Measurements from ENCODE around the gene AKT1. TPM values are rescaled to one million over a fixed set of nuclear protein-coding genes. Genes with fewer than 3 reads are reported as not detected.

AKT1 gene
- total RNA-seq, 1 donor: 188 TPM

DNA sequence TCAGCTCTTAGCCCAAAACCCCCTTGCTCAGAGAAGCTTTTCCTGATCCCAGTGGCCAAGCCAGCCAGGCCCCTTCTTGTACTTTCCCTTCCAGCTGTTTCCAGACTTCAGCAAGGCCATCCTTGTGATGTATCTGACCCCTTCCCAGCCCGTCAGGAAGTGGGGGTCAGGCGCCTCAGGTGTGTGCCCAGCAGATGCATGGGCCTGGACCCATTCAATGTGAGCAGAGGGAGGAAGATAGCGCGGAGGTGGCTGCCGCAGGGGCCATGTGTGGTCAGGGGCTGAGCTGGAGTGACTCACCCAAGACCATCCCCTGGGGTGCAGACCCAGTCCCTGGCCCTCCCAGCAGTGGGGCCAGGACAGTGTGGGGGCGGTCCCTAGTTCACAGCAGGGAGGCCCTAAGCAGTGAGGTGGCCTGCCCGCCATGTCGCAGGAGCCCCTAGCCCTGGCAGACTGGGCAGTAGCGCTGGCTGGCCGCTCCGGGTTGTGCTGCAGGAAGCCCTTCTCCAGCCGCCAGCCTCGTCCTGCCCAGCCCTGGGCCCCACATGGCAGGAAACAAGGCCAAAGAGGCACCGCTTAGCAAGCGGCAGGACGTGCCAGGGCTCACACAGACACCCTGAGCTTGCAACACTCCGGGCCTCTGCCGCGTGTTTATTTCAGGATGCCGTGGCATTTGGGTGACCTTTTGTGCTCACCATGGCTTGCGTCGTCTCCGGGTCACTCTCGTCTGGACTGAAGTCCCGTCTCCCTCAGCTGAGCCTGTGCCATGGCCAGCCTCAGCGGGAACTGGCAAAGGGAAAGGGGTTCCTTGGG, 59.5 kb downstream of the AKT1 start:
- H3K4me2 ChIP-seq (ENCODE audit: insufficient read depth, low read length): no peak overlapping the region
- H2AFZ ChIP-seq (ENCODE audit: low read length): peak overlapping the region; percentile 89
- no peak overlapping the region for H3K27ac ChIP-seq (ENCODE audit: low read depth, low read length)

DNA sequence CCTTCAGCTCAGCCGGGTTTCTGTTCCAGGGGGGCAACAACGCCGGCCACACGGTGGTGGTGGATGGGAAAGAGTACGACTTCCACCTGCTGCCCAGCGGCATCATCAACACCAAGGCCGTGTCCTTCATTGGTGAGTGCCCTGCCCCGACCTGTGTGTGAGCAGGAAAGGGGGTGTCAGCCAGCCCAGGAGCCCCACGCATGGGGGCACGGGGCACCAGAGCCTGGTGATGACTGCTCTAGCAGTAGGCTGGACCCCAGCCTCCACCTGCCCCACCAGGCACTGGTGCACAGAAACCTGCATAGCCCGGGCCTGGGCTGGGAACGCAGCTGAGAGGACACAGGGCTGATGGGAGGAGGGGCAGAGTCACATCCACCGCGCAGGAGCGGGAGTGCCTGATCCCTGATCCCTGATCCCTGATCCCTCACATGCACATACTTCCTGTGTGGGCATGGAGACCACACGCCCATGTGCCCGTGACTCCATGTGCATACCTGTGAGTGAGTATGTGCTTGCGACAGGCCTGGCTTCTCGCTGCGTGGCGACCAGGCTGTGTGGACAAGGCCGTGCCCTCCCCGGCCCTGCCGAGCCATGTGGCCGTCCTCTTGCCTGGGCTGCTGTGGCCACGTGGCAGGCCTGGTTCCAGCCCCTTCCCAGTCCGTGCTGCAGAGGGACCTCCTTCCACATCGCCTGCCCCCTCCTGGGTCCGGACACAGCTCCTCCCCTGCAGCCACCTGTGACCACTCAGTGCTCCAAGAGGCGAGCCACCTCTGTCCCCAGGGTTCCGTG, 60.4 kb downstream of the AKT1 start:
- no peak overlapping the region for H3K27ac ChIP-seq (ENCODE audit: low read depth, low read length)
- no peak overlapping the region for H3K4me2 ChIP-seq (ENCODE audit: insufficient read depth, low read length)
- no peak overlapping the region for H2AFZ ChIP-seq (ENCODE audit: low read length)
- no peak overlapping the region for H3K4me3 ChIP-seq (ENCODE audit: insufficient read depth, low read length)
- no peaks in the 10 kb centered on the region for H3K9me3 ChIP-seq (ENCODE audit: low read depth, low read length)
- no peaks in the 10 kb centered on the region for H4K20me1 ChIP-seq (ENCODE audit: insufficient read depth, low read length)
- peaks cover 10% of the 10 kb centered on the region for H3K4me1 ChIP-seq (ENCODE audit: insufficient read depth, low read length)
- no peaks in the 10 kb centered on the region for H3K79me2 ChIP-seq (ENCODE audit: insufficient read depth, low read length)
- H3K36me3 ChIP-seq (ENCODE audit: insufficient read depth, low read length): no peaks in the 10 kb centered on the region
- H3K27me3 ChIP-seq (ENCODE audit: insufficient read depth, low read length): no peaks in the 10 kb centered on the region
- TF ChIP-seq CTCF (IDR thresholded peaks at IDR 0.05; ENCODE audit: extremely low read depth, low read depth, low read length): no peak
- peak; percentile 82 for DNase-seq (ENCODE audit: insufficient read length, low spot score, missing footprints)

More for the DNA sequence above, 59.5 kb downstream of the AKT1 start:
- H3K27me3 ChIP-seq (ENCODE audit: insufficient read depth, low read length): no peaks in the 10 kb centered on the region
- no peaks in the 10 kb centered on the region for H3K36me3 ChIP-seq (ENCODE audit: insufficient read depth, low read length)
- no peaks in the 10 kb centered on the region for H3K9me3 ChIP-seq (ENCODE audit: low read depth, low read length)
- peak; percentile 97 for DNase-seq (ENCODE audit: insufficient read length, low spot score, missing footprints)
- no peaks in the 10 kb centered on the region for H4K20me1 ChIP-seq (ENCODE audit: insufficient read depth, low read length)
- no peak overlapping the region for H3K4me3 ChIP-seq (ENCODE audit: insufficient read depth, low read length)
- no peaks in the 10 kb centered on the region for H3K79me2 ChIP-seq (ENCODE audit: insufficient read depth, low read length)
- H3K4me1 ChIP-seq (ENCODE audit: insufficient read depth, low read length): peaks cover 10% of the 10 kb centered on the region
- TF ChIP-seq CTCF (IDR thresholded peaks at IDR 0.05; ENCODE audit: extremely low read depth, low read depth, low read length): no peak

DNA sequence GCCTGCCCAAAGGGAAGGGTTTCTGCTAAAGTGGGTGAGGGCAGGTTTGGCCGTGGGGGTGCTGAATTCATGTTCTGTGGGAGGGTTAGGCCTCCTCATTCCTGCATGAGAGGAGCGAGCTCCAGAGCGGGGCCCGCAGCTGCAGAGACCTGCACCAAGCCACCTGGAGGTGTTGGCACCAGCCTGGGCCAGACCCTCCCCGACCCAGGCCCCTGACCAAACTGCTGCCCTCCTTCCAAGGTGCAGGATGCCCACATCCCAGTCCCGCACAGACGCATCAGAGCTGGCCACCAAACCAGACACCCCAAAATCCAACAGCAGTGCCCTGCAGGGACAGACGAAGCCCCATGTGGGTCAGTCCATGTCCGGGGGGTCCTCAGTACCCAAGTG, 61.0 kb downstream of the AKT1 start:
- TF ChIP-seq CTCF (IDR thresholded peaks at IDR 0.05; ENCODE audit: extremely low read depth, low read depth, low read length): no peak
- Histone ChIP-seq H3K4me1 (ENCODE audit: insufficient read depth, low read length) (peaks cover 10% of the 10 kb centered on the region), H3K36me3 (ENCODE audit: insufficient read depth, low read length) (no peaks in the 10 kb centered on the region), H3K9me3 (ENCODE audit: low read depth, low read length) (no peaks in the 10 kb centered on the region), H3K27ac (ENCODE audit: low read depth, low read length) (no peak overlapping the region), H3K4me2 (ENCODE audit: insufficient read depth, low read length) (no peak overlapping the region), H4K20me1 (ENCODE audit: insufficient read depth, low read length) (no peaks in the 10 kb centered on the region), H2AFZ (ENCODE audit: low read length) (no peak overlapping the region), H3K27me3 (ENCODE audit: insufficient read depth, low read length) (no peaks in the 10 kb centered on the region), H3K4me3 (ENCODE audit: insufficient read depth, low read length) (no peak overlapping the region), H3K79me2 (ENCODE audit: insufficient read depth, low read length) (no peaks in the 10 kb centered on the region)
- peak; percentile 78 for DNase-seq (ENCODE audit: insufficient read length, low spot score, missing footprints)

DNA sequence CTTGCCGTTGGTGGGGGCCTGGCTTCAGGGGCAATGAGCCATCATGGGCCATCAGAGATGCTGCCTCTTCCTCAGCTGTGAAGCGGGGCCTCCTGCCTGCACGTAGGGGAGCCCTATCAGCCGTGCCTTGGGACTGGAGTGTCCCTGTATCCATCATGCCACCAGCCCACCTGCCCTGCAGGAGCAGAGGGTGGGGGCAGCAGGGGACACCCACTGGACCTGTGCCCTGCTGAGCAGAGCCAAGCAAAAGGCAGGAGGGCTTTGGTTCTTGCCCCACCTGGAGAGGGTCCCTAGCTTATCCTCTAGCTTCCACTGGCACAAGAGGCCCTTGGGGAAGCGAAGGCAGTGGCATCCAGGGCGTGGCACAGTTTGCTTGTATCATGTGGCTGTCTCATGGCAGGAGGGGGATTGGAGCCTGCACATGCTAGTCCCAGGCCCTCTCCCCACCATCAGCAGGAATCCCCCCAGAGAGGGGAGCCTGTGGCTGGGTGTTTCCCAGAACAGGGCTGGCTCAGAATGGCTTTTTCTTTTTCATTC, 61.4 kb downstream of the AKT1 start:
- peak; percentile 70 for DNase-seq (ENCODE audit: insufficient read length, low spot score, missing footprints)
- Histone ChIP-seq H3K27me3 (ENCODE audit: insufficient read depth, low read length) (no peaks in the 10 kb centered on the region), H3K4me3 (ENCODE audit: insufficient read depth, low read length) (no peak overlapping the region), H3K4me1 (ENCODE audit: insufficient read depth, low read length) (peaks cover 10% of the 10 kb centered on the region), H3K36me3 (ENCODE audit: insufficient read depth, low read length) (no peaks in the 10 kb centered on the region), H3K27ac (ENCODE audit: low read depth, low read length) (no peak overlapping the region), H2AFZ (ENCODE audit: low read length) (no peak overlapping the region), H4K20me1 (ENCODE audit: insufficient read depth, low read length) (no peaks in the 10 kb centered on the region), H3K9me3 (ENCODE audit: low read depth, low read length) (no peaks in the 10 kb centered on the region), H3K79me2 (ENCODE audit: insufficient read depth, low read length) (no peaks in the 10 kb centered on the region), H3K4me2 (ENCODE audit: insufficient read depth, low read length) (no peak overlapping the region)
- no peak for TF ChIP-seq CTCF (IDR thresholded peaks at IDR 0.05; ENCODE audit: extremely low read depth, low read depth, low read length)

All from osteoblast (primary cell).